C1 segment of cervical spinal cord (tissue), 14 donors: ENCODE measurements around the gene GRIA1.
A peak's percentile ranks its signal among the peaks of the same experiment; 100 is the strongest.

ENCODE experiments used
- DNase-seq, 14 donors: peaks; one replicate each; lab custom pipeline; 2025; lab: John Stamatoyannopoulos, UW

The GRIA1 gene

DNA sequence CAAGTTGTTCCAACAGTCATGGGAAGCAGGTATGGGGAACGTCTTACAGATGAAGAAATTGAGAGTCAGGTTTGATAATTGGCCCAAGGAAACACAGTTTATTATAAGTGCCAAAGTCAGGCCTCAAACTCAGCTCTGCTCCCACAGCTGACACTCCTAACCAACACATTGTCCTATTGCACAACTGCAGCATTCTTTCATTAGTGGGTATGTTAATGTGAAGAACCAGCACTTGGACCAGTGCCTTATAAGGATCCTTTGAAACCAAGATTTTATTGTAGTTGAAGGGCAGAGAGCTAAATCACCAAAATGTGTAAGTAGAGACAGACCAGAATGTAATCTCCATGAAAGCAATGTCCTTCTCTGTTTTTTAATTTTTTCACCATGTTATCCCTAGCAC is 56.1 kb downstream of the GRIA1 start:
- no peak for DNase-seq

GRCh38 chr5:153551537-153552079 is 61.1 kb downstream of the GRIA1 start:
- DNase-seq: no peak

DNA sequence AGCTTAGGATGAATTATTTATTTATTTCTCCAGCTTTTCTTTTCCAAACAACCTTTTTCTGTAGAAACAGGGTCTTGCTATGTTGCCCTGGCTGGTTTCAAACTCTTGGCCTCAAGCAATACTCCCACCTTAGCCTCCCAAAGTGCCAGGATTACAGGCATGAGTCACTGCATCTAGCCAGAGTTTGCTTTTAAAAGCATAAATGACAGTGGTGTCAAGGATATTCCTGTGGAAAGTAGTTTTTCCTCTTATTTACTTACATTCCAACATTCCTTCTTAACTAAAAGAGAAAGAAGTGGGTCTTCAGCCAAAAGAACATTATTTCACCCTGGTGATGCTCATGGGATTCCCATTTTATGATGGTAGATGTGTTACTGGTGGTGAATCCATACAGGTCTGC is 62.4 kb downstream of the GRIA1 start:
- DNase-seq: no peak

DNA sequence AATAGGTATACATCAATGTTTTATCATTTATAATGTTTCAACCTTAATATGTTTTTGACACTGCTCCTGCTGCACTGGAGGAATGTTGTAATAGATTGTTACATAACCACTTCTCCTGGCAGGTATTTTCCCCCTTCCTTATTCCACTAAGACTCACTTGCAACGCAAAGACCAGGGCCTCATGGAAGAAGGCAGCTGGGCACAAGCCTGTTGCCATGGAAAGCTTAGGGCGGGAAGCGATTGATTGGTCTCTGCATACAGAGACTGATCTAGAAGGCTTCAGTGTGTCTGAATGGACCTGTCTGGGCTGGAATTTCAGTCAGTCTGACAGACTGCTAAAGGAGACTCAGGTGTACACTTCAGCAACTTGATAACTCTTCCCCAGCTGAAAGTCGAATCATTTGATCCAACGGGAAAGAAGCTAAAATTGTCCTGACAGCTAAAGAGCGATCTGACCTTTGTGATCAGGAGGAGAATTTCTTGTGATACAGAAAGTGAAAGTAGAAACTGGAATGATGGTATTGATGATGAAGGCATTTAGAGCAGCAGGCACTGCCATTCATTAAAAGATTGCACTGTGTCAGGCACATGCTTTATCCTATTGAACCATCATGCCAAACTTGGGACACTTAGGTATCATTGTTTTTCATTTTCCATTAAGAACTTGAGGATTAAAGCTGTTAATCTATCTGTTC is 65.1 kb downstream of the GRIA1 start:
- DNase-seq: no peak

- DNase-seq: no peak
These were observed 68.5 kb downstream of the GRIA1 start for GRCh38 chr5:153558957-153559356.

DNA sequence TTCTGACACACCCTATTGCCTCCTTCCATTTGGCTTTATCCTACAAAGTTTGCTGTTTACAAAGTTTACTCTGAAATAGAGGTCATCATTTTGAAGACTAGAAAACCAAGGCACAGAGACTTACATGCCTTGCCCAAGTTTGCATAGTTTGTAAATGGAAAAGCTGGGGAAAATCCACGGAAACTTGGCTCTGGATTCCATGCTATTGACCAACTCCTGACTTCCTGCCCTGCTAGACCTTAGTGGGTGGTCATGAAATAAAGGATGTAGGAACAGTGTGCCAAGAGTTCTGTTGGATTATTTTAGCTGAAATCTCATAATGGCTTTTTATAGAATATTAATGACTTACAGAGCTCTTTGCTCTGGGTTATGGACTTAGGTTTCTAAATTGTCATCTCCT is 69.5 kb downstream of the GRIA1 start:
- DNase-seq: peak in 1 of 14 donors; percentile 10

DNA sequence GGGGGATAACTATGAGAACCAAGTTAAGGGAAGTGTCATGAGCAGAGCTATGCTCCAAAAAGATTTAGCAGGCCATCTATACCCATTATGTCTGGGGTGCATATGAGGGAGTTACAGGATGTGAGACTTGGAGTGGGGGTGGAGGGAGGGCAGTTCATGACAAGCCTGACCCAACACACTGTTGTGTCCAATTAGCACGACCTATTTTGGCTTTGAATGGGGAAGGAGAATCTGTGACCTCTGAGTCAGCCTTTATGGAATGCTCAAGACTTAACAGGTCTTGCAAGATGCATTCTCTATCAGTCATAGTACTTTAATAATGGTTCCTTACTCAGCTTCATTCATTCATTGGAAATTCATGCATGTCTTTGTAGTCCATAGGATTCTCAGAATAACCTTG is 71.7 kb downstream of the GRIA1 start:
- no peak for DNase-seq

- DNase-seq: no peak
These were observed 75.4 kb downstream of the GRIA1 start for GRCh38 chr5:153565822-153566221.

- no peak for DNase-seq
These were observed 78.6 kb downstream of the GRIA1 start for GRCh38 chr5:153569036-153569435.

DNA sequence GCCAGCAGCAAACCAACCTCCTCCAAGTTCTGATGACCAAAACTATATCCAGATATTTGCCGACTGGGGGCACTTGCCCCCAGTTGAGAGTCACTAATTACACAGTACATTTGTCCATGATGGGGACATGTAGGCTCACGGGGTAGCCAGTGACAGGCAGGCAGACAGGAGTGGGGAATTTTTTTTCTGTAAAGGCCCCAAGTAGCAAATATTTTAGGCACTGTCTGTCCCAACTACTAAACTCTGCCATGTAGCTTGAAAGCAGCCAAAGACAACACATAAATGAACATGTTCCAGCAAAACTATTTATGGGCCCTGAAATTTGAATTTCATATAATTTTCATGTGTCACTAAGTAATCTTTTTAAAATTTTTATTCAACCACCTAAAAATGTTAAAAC is 80.7 kb downstream of the GRIA1 start:
- DNase-seq: no peak

DNA sequence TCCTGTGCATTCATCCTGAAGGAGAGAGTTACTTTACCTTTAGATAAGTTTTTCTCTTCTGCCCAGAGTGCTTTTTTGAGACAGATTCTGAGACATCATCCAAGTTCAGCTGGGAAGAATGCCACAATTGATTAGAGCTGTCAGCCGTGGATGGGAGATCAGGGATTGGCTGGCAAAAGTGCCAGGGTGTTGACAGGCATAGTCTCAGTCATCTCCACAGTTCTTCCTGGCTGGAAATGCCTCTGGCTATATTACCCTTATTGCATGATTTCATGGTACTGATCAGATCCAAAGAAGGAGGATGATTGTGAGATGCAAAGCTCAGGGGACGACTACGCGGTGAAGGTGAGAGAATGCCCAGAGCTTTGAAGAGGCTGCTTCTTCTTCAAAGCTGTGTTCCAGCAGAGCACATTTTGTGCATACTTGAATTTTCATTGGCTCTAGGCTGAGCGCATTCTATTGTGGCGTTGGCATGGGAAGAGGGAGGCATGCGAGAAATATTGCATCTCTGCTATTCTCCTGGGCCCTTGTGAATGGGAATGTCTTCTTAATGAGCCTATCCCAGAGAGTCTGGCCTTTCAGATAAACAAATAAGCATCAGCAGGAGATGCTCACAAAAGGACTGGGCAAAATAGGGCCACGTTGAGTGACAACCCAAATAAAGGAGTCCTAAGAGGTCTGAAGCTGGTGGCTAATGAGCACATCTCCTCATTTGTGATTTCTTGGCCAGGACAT is 82.1 kb downstream of the GRIA1 start:
- peak in 3 of 14 donors; percentile 0 to 47 (median 15) for DNase-seq

GRCh38 chr5:153573326-153574033 is 83.0 kb downstream of the GRIA1 start:
- DNase-seq: no peak

DNA sequence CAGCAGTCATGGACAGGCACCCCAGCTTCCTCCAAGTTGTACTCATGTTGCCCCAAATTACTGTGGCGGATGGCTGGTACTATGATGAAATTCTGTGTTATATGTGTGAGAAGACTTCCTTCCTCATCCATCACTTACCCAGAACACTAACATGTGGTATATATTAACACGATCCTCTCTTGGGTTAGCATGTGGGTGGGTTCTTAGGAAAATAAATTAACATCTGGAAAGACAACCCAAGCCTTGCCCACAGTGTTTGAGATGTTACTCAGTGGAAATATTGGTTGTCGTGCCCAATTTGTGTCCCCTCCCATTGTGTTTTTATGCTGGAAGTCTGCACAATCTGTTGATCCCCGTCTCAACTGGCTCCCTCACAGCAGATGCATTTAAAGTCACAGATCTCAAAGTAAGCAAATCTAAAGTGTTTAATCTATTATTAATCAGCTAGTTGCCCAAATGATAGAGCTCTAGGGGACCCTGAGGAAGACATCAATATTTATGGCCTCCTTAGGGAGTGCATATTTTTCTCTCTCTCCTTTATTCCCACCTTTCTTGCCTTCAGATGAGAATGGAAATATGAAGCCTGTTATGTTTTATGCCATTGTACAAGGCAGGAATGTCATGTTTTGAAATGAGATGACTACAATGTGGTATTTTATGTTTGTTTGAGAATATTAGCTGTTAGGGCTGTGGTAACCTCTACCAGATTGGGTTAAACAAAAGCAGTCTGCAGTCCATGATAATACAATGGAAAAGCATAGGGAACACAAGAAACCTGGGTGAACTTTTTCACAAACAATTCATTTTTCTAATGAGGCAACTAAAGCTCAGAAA is 93.9 kb downstream of the GRIA1 start:
- no peak for DNase-seq

GRCh38 chr5:153584960-153585359 is 94.5 kb downstream of the GRIA1 start:
- no peak for DNase-seq

- no peak for DNase-seq
These were observed 95.3 kb downstream of the GRIA1 start for GRCh38 chr5:153585622-153586277.

DNA sequence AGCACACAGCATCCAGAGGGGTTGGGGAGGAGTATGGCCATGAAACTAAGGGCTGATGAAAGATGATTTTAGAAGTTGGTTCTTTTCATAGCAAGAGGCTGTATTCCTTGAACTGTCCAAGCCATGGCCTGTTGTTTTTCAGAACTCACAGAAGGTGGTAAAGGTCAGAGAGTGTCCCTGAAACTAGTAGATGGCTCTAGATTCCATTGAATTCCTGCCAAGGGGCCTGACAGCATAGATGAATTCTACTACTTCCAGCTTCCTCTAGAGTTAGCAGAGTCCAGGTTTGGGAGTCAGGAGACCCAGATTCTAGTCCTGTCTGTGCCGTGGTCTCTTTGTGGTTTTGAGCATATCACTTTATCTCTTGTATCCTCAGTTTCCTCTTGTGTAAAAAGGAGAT is 101.6 kb downstream of the GRIA1 start:
- no peak for DNase-seq

DNA sequence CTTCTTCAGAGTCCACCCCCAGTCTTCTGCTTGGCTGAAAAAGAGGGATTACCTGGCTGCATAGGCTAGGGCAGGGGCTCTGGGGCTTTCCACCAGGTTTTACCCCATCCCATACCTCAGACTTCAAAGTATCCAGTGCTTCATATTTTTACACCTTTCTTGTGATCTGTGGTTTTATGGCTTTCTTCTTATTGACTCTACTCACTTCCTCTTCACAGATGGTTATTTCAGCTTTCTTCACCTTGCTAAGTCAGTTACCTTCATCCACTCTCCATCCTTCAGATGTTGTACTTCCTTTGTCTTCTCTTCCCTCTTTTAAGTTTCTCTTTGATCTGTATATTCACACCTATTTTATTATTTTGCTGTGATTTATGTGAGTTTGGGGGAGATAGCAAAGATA is 104.3 kb downstream of the GRIA1 start:
- no peak for DNase-seq

DNA sequence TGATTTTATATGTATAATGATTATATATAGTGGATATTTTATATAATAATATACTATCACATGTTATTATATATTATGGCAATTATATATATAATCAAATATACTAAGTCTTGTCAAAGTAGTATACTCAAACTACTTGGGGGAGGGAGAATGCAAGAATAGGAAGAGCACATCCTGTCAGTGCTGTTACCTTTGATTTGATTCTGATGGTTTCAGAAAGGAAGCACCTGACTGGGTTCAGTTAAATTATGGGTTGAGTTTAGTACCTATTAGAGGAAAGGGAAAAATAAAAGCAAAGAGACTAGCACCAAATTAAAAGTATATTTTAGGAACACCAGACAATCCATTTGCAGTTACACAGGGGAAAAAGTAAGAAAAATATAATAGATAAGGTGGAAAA is 107.6 kb downstream of the GRIA1 start:
- DNase-seq: no peak

GRCh38 chr5:153601377-153601776 is 110.9 kb downstream of the GRIA1 start:
- DNase-seq: no peak

GRCh38 chr5:153605386-153605785 is 114.9 kb downstream of the GRIA1 start:
- DNase-seq: no peak

DNA sequence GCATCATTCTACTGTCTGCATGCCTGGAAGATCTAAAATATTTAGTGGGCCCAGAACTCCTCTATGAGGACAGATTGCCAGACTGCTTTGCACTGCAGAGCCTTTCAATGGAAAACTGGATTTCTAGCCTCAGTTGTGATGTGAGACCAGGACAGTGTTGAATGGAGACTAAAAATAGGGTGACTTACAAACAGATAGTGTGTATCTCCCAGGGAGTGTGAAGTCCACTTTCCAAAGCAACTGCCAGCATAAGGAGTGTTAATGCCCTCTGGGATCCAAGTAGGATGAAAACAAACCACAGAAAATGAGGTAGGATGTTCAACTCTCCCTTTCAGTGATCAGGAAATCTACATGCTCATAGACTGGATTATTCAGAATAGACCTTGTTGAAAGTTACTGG is 119.5 kb downstream of the GRIA1 start:
- DNase-seq: no peak
